HG03135 (cell line): ENCODE data around the gene OR8D1.

ENCODE experiments used
- ATAC-seq: cut with Tn5 transposase; IDR thresholded peaks from one replicate; pipeline ENCODE4 v1.9.1; 2021; ENCODE audit warnings: mild to moderate bottlenecking, moderate library complexity; ENCODE audit not compliant: unreplicated experiment

OR8D1 gene

GRCh38 chr11:124313849-124314248, at the start of gene OR8D1:
TSS of gene OR8D1 (minus strand) at chr11:124313949. CDS start at chr11:124310766, 3,183 bp downstream.
- no peak for ATAC-seq

- ATAC-seq, result no peak
These were observed 45.8 kb upstream of the OR8D1 start for GRCh38 chr11:124359566-124359965.

- no peak for ATAC-seq
These were observed 32.7 kb upstream of the OR8D1 start for GRCh38 chr11:124346311-124346955.

GRCh38 chr11:124344346-124344745, 30.6 kb upstream of the OR8D1 start:
- ATAC-seq, result no peak

GRCh38 chr11:124340142-124340447, 26.3 kb upstream of the OR8D1 start:
- ATAC-seq, result no peak

GRCh38 chr11:124339396-124340141, 25.8 kb upstream of the OR8D1 start:
- ATAC-seq, result no peak

GRCh38 chr11:124331873-124332272, 18.1 kb upstream of the OR8D1 start:
- ATAC-seq, result no peak

- peak; percentile 85 for ATAC-seq
These were observed 16.2 kb upstream of the OR8D1 start for GRCh38 chr11:124329787-124330478.

- ATAC-seq, result no peak
These were observed 14.0 kb upstream of the OR8D1 start for GRCh38 chr11:124327775-124328174.

GRCh38 chr11:124322356-124322755, 8.6 kb upstream of the OR8D1 start:
- ATAC-seq, result no peak

GRCh38 chr11:124320097-124320496, 6.3 kb upstream of the OR8D1 start, which contains the start of gene OR8D2:
TSS of gene OR8D2 (minus strand) at chr11:124320197. CDS start at chr11:124320197, 0 bp downstream.
- ATAC-seq, result no peak

- no peak for ATAC-seq
These were observed 1.3 kb upstream of the OR8D1 start for GRCh38 chr11:124315052-124315451.

- ATAC-seq, result no peak
These were observed 618 bp downstream of the OR8D1 start for GRCh38 chr11:124313131-124313530.

- ATAC-seq, result no peak
These were observed 2.1 kb downstream of the OR8D1 start for GRCh38 chr11:124311670-124312069.

- no peak for ATAC-seq
These were observed 2.5 kb downstream of the OR8D1 start for GRCh38 chr11:124311269-124311668.

GRCh38 chr11:124310721-124311120, 3.0 kb downstream of the OR8D1 start:
- ATAC-seq, result no peak

GRCh38 chr11:124307093-124307492, 6.7 kb downstream of the OR8D1 start:
- no peak for ATAC-seq

- no peak for ATAC-seq
These were observed 11.2 kb downstream of the OR8D1 start for GRCh38 chr11:124302347-124303125.

GRCh38 chr11:124301548-124301947, 12.2 kb downstream of the OR8D1 start:
- no peak for ATAC-seq

GRCh38 chr11:124297921-124298320, 15.8 kb downstream of the OR8D1 start:
- ATAC-seq, result no peak

GRCh38 chr11:124296016-124296415, 17.7 kb downstream of the OR8D1 start:
- no peak for ATAC-seq
